Activated naive CD8-positive, alpha-beta T cell treated with anti-CD3 and anti-CD28 coated beads, Interleukin-2, amount 10 ng/mL, durations not matched to agents 7 days and 5 days (primary cell): ENCODE data around the gene MATN3. TPM values are rescaled to one million over a fixed set of nuclear protein-coding genes. Genes with fewer than 3 reads are reported as not detected.

Source experiments
- ATAC-seq: fragments of 150-1000 bp; cut with Tn5 transposase; one replicate; pipeline ENCODE4 v1.10.0; 2021; ENCODE audit warnings: low read depth, moderate library complexity
- POLR2A ChIA-PET: fragments of 350-600 bp; sonication (Branson Sonifier 250); formaldehyde crosslinking; loops from one replicate; lab custom pipeline; 2021; ENCODE audit warnings: antibody characterized with exemption; lab: Charles Lee
- DNase-seq: peaks from one replicate; pipeline ENCODE4 v3.0.0; 2021
- H3K27ac Mint-ChIP-seq: one replicate; pipeline ENCODE4 v1.8.0; 2022; ENCODE audit warnings: mild to moderate bottlenecking, mixed read lengths
- H3K27me3 Mint-ChIP-seq: one replicate; pipeline ENCODE4 v1.8.0; 2022; ENCODE audit warnings: mild to moderate bottlenecking, moderate library complexity, mixed read lengths
- H3K36me3 Mint-ChIP-seq: one replicate; pipeline ENCODE4 v1.8.0; 2021; ENCODE audit warnings: mild to moderate bottlenecking, mixed read lengths
- H3K4me1 Mint-ChIP-seq: one replicate; pipeline ENCODE4 v1.8.0; 2021; ENCODE audit warnings: mixed read lengths
- H3K4me3 Mint-ChIP-seq: one replicate; pipeline ENCODE4 v1.8.0; 2022; ENCODE audit warnings: mild to moderate bottlenecking, moderate library complexity, mixed read lengths
- H3K9me3 Mint-ChIP-seq: one replicate; pipeline ENCODE4 v1.8.0; 2021; ENCODE audit warnings: mixed read lengths
- total RNA-seq, 2 experiments: library from RNA; stranded (reverse); gene quantifications; one replicate each; pipeline ENCODE4 v1.2.3, GENCODE V29; 2021

The MATN3 gene
- total RNA-seq, 2 experiments from 2014 or later, result not detected

DNA sequence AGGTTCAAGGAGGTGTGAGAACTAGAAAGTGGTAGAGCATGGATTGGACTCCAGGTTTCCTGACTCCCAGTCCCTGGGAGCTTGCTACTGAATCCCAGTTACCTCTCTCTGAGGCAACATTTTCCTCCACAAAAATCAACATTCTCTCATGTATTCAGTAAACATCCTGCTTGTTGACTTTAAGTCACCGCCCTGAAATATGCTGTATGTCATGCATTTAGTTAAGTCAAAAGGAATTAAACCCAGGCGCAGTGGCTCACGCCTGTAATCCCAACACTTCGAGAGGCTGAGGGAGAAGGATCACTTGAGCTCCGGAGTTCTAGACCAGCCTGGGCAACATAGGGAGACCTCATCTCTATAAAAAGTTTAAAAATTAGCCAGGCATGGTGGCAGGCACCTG is 3.8 kb downstream of the MATN3 start:
- Mint-ChIP-seq H3K9me3 (no peaks in the 10 kb centered on the region), H3K4me1 (peaks cover 1% of the 10 kb centered on the region), H3K36me3 (no peaks in the 10 kb centered on the region), H3K27me3 (peaks cover 40% of the 10 kb centered on the region), H3K4me3 (no peak overlapping the region), H3K27ac (no peak overlapping the region)
- ATAC-seq (no peak), DNase-seq (no peak)
- POLR2A ChIA-PET, result no interaction called here

DNA sequence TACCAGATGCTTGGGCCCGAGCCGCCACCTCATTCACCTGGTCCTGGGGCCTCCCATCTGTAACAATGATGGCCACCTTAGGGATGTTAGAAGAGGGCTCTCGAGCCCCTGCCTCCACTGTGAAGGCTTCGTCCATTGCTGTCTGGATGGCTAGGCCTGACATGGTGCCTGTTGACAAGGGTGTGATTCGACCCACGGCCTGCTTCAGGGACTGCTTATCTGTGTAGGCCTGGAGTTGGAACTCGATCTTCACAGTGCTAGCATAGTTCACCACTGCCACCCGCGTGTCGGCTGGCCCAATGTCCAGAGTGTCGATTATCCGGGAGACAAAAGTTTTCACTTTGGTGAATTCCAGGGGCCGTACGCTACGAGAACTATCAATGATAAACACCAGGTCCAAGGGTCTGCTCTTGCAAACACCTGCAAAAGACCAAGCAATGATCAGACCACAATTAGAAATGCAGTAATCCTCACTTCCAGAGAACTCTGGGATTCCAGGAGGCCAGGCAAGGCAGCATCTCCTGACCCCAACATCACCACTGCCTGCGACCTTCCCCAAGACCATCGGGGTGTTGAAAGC is 6.5 kb downstream of the MATN3 start:
- Mint-ChIP-seq H3K4me3 (no peak overlapping the region), H3K9me3 (no peaks in the 10 kb centered on the region), H3K27ac (no peak overlapping the region), H3K27me3 (peaks cover 30% of the 10 kb centered on the region), H3K4me1 (no peaks in the 10 kb centered on the region), H3K36me3 (no peaks in the 10 kb centered on the region)
- ATAC-seq, result no peak
- POLR2A ChIA-PET, result interaction anchor here (0.6 kb wide), 1 partner anchor 124 kb away, joined by 3 read pairs; no protein-coding TSS in a partner anchor
- DNase-seq, result no peak

DNA sequence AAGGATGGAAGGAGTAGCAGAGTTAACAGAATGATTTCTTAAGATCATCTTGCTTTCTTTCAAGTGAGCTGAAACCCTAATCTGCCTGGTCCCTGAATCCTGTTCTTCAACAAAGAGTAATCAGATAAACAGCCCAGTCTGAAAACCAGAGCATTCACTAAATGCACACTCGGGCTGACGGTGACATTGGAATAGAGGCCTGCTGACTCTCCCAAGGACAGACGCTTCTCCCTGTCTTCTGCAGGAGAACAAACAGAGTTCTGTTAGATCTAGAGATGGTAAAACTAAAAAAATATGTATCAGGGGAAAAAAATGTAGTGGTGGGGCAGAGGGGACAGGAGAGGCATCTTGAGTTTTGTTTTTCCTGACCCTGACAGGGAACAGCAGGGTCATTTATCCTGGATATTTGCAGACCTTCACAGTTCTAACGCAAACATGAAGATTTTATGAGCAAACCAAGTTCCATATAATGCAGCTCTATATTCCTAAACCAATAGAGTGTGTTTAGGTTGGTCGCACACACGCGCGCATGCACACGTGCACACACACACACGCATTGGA is 7.3 kb downstream of the MATN3 start:
- no peaks in the 10 kb centered on the region for H3K4me1 Mint-ChIP-seq
- no peaks in the 10 kb centered on the region for H3K36me3 Mint-ChIP-seq
- ATAC-seq (no peak), DNase-seq (no peak)
- peaks cover 25% of the 10 kb centered on the region for H3K27me3 Mint-ChIP-seq
- no peak overlapping the region for H3K4me3 Mint-ChIP-seq
- no peaks in the 10 kb centered on the region for H3K9me3 Mint-ChIP-seq
- POLR2A ChIA-PET, result interaction anchor here (0.6 kb wide), 1 partner anchor 125 kb away, joined by 3 read pairs; no protein-coding TSS in a partner anchor
- H3K27ac Mint-ChIP-seq, result no peak overlapping the region

DNA sequence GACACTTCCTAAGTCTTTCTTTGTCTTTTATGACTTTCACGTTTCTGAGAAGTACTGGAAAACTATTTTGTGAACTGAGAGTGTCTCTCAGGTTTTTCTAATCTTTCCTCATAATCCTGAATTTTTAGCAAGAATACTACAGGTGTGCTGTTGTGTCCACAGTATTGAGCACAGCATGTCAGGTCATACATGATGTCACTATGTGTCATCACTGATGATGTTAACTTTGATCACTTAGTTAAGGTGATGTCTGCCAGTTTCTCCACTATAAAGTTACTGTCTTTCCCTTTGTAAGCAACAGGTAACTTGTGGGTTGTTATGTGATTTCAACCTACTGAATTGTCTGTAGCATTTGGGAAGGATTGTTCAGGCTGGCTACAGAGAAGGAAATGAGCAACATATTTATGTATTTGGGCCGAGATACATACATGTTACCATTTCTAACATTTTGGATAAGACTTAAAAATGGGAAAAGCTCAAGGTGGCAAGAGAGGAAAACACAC is 11.1 kb downstream of the MATN3 start:
- Mint-ChIP-seq H3K4me1 (no peaks in the 10 kb centered on the region), H3K36me3 (no peaks in the 10 kb centered on the region), H3K4me3 (no peak overlapping the region), H3K9me3 (no peaks in the 10 kb centered on the region), H3K27me3 (peaks cover 18% of the 10 kb centered on the region), H3K27ac (no peak overlapping the region)
- POLR2A ChIA-PET, result no interaction called here
- DNase-seq (no peak), ATAC-seq (no peak)

DNA sequence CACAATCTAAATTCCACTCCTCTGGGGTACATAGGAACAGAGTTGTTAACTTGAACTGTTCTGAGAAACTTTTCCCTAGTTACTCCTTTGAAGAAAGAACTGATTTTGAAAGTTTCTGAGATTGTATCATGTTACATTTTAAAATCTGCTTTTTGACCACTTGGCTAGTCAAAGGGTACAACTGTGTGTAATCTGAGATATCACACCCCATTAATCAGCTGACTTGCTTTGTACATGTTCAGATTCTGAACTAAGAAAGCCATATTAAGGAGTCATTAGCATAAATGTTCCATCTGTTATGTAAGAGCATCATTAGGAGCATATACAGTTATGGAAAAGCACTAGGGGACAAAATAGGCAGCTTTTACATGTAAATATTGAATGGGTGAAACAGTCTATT is 18.7 kb downstream of the MATN3 start:
- DNase-seq, result no peak
- Mint-ChIP-seq H3K4me1 (peaks cover 12% of the 10 kb centered on the region), H3K4me3 (no peak overlapping the region), H3K9me3 (no peaks in the 10 kb centered on the region), H3K36me3 (peaks cover 1% of the 10 kb centered on the region), H3K27me3 (peaks cover 22% of the 10 kb centered on the region), H3K27ac (no peak overlapping the region)
- POLR2A ChIA-PET, result no interaction called here
- no peak for ATAC-seq

DNA sequence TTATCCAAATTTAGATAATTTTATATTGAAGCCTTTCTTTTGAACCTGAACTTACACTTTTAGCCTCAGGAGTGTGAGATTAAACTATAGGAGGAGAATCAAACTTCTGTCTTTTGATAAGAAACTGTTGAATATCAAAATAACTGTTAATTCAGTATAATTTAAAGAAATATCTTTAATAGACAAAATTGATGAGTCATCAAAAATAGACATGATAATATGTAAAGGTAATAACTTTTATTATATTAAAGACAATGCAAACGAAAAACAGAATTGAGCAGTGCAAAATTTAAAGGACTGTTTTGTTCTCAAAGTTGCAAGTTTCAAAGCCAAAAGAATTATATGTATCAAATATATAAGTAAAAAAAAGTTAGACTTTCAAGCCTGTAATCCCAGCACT is 20.6 kb downstream of the MATN3 start:
- H3K4me3 Mint-ChIP-seq, result no peak overlapping the region
- H3K27me3 Mint-ChIP-seq, result peaks cover 22% of the 10 kb centered on the region
- H3K36me3 Mint-ChIP-seq, result peaks cover 1% of the 10 kb centered on the region
- POLR2A ChIA-PET, result no interaction called here
- DNase-seq, result no peak
- H3K4me1 Mint-ChIP-seq, result peaks cover 18% of the 10 kb centered on the region
- no peak for ATAC-seq
- H3K9me3 Mint-ChIP-seq, result no peaks in the 10 kb centered on the region
- H3K27ac Mint-ChIP-seq, result no peak overlapping the region

DNA sequence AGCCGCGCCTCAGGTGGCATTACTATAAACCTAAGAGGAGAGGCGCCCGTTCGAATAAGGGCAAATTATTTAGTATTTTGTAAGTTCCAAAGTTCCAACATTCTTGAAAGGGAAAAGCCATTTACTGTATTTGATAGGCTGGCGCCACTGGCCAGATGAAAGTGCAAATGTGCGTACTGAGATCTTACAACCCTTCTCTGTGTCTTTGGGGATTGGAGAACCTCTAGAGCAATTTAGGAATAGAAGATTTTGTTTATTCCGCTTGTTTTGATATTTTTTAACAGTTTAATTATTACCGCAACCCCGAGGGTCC is 22.1 kb downstream of the MATN3 start:
- peak overlapping the region; percentile 67 for H3K27ac Mint-ChIP-seq
- DNase-seq (no peak), ATAC-seq (no peak)
- H3K36me3 Mint-ChIP-seq, result peaks cover 1% of the 10 kb centered on the region
- peak overlapping the region; percentile 88 for H3K4me3 Mint-ChIP-seq
- peaks cover 22% of the 10 kb centered on the region for H3K27me3 Mint-ChIP-seq
- no peaks in the 10 kb centered on the region for H3K9me3 Mint-ChIP-seq
- POLR2A ChIA-PET, result interaction anchor here (1.2 to 1.3 kb wide), 5 partner anchors 18 to 643 kb away, joined by 3 to 4 read pairs (median 4); partner anchors contain the start of gene LAPTM4A
- peaks cover 18% of the 10 kb centered on the region for H3K4me1 Mint-ChIP-seq

DNA sequence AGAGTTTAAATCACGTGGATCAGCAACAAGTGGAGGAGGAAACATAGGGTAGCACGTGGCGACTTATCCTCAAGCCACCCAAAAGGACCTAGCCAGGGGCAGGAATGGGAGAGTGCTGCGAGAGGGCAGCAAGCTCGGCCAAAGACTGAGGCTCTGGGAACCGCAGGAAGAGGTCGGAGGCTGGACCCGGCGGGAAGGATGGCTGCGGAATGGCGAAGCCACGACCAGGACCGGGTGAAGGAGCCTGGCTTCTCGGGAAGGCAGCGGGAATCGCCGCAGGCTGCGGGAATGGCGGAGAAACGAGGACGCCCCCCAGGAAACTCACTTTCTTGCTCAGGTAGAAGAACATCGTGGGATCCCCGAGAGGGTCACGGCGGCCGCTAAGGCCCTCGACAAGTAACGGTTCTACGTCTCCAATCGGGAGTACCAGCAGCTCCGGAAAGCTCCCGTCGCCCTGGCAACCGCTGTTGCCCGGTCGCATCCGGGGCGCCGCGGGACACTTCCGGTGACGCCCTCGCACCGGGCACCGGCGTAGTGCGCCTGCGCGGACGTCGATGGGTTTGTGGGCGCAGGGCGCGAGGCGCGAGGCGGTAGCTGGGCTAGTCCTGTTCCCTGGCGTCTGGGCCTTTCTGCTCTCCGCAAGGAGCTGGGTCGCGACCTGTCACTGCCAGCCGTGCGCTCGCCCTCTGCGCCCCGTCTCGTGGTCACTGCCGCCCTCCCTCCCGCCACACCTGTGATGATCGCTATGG is 22.6 kb downstream of the MATN3 start, which contains the start of gene WDR35:
WDR35 (minus strand) TSS at position 439 of the 749 bp plus-strand sequence; CDS start at position 349, 90 bp downstream.
- POLR2A ChIA-PET, result interaction anchor here (0.8 to 1.3 kb wide), 6 partner anchors 15 to 642 kb away, joined by 3 to 4 read pairs (median 4); partner anchors contain the start of gene LAPTM4A

DNA sequence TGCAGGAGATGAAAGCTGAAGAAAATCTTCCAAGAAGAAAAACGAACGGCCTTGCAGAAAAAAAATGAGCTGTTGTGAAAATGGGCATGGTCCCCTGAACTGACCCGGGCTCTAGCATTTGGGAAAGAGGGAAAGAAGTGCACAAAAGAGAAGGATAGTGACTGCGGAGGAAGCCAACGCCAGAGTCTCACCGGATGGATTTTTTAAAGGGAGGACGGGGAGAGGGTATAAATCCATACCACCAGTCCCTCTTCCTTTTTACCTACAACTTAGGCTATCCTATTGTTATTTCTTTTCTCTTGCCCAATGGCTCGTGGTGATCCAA is 23.2 kb downstream of the MATN3 start:
- H3K27me3 Mint-ChIP-seq, result peaks cover 22% of the 10 kb centered on the region
- H3K27ac Mint-ChIP-seq, result peak overlapping the region; percentile 66
- POLR2A ChIA-PET, result interaction anchor here (0.8 to 1.3 kb wide), 6 partner anchors 15 to 642 kb away, joined by 3 to 4 read pairs (median 4); partner anchors contain the start of gene LAPTM4A
- no peaks in the 10 kb centered on the region for H3K9me3 Mint-ChIP-seq
- no peak for ATAC-seq
- no peak for DNase-seq
- peaks cover 1% of the 10 kb centered on the region for H3K36me3 Mint-ChIP-seq
- H3K4me1 Mint-ChIP-seq, result peaks cover 18% of the 10 kb centered on the region
- H3K4me3 Mint-ChIP-seq, result peak overlapping the region; percentile 88

More for the DNA sequence above, 22.6 kb downstream of the MATN3 start, which contains the start of gene WDR35:
- Mint-ChIP-seq H3K27me3 (peaks cover 22% of the 10 kb centered on the region), H3K4me1 (peaks cover 18% of the 10 kb centered on the region), H3K9me3 (no peaks in the 10 kb centered on the region), H3K4me3 (peak within 1 kb of the TSS; percentile 88), H3K36me3 (peaks cover 1% of the 10 kb centered on the region), H3K27ac (peak within 1 kb of the TSS; percentile 67)
- DNase-seq, result peak; percentile 97
- ATAC-seq, result peak; percentile 95

DNA sequence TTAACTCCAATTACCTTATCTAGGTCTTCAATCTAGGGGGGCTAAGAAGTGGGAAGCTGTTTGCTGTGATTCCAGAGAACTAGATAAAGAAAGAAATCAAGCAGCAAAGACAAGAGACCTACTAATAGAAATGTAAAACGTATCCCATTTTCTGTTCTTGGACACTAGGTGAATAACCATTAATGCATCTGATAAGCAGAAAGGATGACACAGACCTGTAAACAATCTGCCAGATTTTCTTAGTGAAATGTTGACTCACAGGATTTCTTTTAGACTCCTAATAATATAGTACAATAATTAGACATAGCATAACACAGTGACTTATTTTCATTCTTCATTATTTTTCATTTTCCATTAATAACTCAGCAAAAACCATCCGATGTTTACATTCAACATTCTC is 23.9 kb downstream of the MATN3 start:
- H3K27me3 Mint-ChIP-seq, result peaks cover 20% of the 10 kb centered on the region
- POLR2A ChIA-PET, result no interaction called here
- H3K9me3 Mint-ChIP-seq, result no peaks in the 10 kb centered on the region
- H3K4me3 Mint-ChIP-seq, result peak overlapping the region; percentile 88
- H3K4me1 Mint-ChIP-seq, result peaks cover 18% of the 10 kb centered on the region
- H3K36me3 Mint-ChIP-seq, result peaks cover 1% of the 10 kb centered on the region
- ATAC-seq, result no peak
- H3K27ac Mint-ChIP-seq, result no peak overlapping the region
- no peak for DNase-seq

DNA sequence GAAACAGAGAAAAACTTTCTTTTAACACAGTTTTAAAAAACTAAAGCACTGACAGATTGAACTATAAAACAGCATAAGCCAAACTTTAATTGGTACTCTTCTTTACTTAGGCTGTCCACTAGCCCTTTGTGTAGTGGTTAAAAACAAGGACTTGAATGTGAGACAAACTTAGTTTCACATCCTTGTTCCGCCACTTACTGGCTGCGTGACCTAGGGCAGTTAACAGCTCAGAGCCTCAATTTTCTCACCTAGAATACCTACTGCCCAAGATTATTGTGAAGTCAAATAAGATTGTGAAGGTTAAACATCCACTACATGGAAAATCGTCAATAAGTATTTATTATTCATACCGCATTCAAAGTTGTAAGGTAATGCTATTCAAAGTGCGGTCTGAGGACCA is 24.5 kb downstream of the MATN3 start:
- POLR2A ChIA-PET, result no interaction called here
- H3K27ac Mint-ChIP-seq, result no peak overlapping the region
- H3K4me1 Mint-ChIP-seq, result peaks cover 18% of the 10 kb centered on the region
- H3K36me3 Mint-ChIP-seq, result peaks cover 1% of the 10 kb centered on the region
- DNase-seq, result no peak
- H3K27me3 Mint-ChIP-seq, result peaks cover 13% of the 10 kb centered on the region
- H3K9me3 Mint-ChIP-seq, result no peaks in the 10 kb centered on the region
- ATAC-seq, result no peak
- H3K4me3 Mint-ChIP-seq, result no peak overlapping the region

DNA sequence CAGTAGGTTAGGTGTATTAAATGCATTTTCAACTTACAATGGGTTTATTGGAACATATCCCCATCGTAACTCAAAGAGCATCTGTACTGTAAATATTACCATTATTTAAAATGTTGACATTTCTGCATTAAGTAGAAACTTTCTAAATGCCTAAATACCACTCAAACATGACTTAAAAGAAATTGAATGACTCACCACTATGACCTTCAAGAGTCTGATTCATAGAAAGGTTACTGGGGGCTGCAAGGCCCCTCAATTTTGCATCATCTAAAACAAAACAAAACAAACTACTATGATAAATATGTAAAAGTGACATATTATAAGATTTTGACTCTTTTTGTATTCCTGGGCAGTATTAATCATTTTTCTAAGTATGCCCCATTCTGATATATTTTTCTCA is 30.2 kb downstream of the MATN3 start:
- POLR2A ChIA-PET, result no interaction called here
- Mint-ChIP-seq H3K4me1 (peaks cover 1% of the 10 kb centered on the region), H3K9me3 (no peaks in the 10 kb centered on the region), H3K27ac (no peak overlapping the region), H3K36me3 (peaks cover 3% of the 10 kb centered on the region), H3K4me3 (no peak overlapping the region), H3K27me3 (no peaks in the 10 kb centered on the region)
- ATAC-seq (no peak), DNase-seq (no peak)

DNA sequence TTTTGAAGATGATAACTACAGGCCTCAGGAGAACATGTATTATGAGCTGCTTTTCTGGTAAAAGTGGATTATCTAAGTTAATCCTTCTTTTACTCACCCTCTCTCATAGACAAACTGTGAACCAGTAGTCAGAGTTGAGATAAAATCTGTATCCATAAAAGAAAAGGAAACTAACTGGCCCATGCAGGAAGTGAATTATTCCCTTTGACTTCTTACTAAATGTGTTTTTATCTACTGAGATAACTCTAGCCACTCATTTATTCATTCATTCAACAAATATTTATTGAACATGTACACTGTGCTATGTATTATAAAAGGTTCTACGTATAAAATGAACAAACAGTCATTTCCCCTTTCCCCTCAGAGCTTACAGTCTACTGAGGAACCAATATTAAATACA is 32.5 kb downstream of the MATN3 start:
- ATAC-seq (no peak), DNase-seq (no peak)
- peaks cover 3% of the 10 kb centered on the region for H3K36me3 Mint-ChIP-seq
- H3K27me3 Mint-ChIP-seq, result no peaks in the 10 kb centered on the region
- POLR2A ChIA-PET, result no interaction called here
- H3K4me1 Mint-ChIP-seq, result peaks cover 1% of the 10 kb centered on the region
- no peak overlapping the region for H3K4me3 Mint-ChIP-seq
- no peak overlapping the region for H3K27ac Mint-ChIP-seq
- H3K9me3 Mint-ChIP-seq, result no peaks in the 10 kb centered on the region
